GM12878 (cell line): ENCODE results near the gene SLC15A4. TPM values are rescaled to one million over a fixed set of nuclear protein-coding genes. Genes with fewer than 3 reads are reported as not detected.

ENCODE experiments used
- ATAC-seq: fragments of 200-7000 bp; cut with Tn5 transposase; 3 replicates; pipeline ENCODE4 v1.9.1; 2020; ENCODE audit warnings: mild to moderate bottlenecking, moderate library complexity
- BruUV-seq: library from RNA; stranded (reverse); fragments of 400-500 nt; replicated peaks from 2 replicates; lab custom pipeline; 2021; lab: Mats Ljungman, UMichigan
- CTCF ChIA-PET: fragments of 300-600 bp; sonication (Branson Sonifier 250); formaldehyde crosslinking; extraction: SDS; loops from one replicate; lab custom pipeline; 2021; ENCODE audit warnings: inconsistent platforms; lab: Yijun Ruan, JAX
- POLR2A ChIA-PET: fragments of 350-600 bp; formaldehyde crosslinking; extraction: SDS; loops from one replicate; lab custom pipeline; 2021; ENCODE audit warnings: inconsistent platforms; lab: Charles Lee
- RAD21 ChIA-PET: fragments of 300-600 bp; sonication (Branson Sonifier 250); formaldehyde crosslinking; loops from one replicate; lab custom pipeline; 2023; ENCODE audit warnings: antibody characterized with exemption; ENCODE audit not compliant: unreplicated experiment; lab: Charles Lee
- SMC1A ChIA-PET: fragments of 300-600 bp; sonication (Branson Sonifier 250); formaldehyde crosslinking; loops from one replicate; lab custom pipeline; 2023; ENCODE audit not compliant: unreplicated experiment, uncharacterized antibody; lab: Charles Lee
- DNase-seq: peaks from one replicate; pipeline ENCODE4 v3.0.0-alpha.2; 2011; ENCODE audit warnings: low read depth, low spot score
- FAIRE-seq: peaks from 3 replicates; lab custom pipeline; 2011; peaks lifted over from hg19 to GRCh38; lab: Jason Lieb, UNC
- H2AFZ ChIP-seq: 2 replicates; pipeline ENCODE4 v1.6.0; 2011; ENCODE audit warnings: low read depth, low read length, control low read depth; ENCODE audit not compliant: control insufficient read depth
- H3K27ac ChIP-seq: 2 replicates; pipeline ENCODE4 v1.5.1; 2011; ENCODE audit warnings: control low read depth; ENCODE audit not compliant: control insufficient read depth, insufficient read depth
- H3K27me3 ChIP-seq, 2 experiments: replicated peaks in 1 of 2; 2 replicates each; pipeline versions ENCODE4 v1.6.0 to v1.6.1; 2011; ENCODE audit warnings: low read length in 1 of 2; ENCODE audit not compliant: control insufficient read depth in 2 of 2, insufficient read depth in 2 of 2
- H3K36me3 ChIP-seq, 2 experiments: 2 replicates each; pipeline ENCODE4 v1.5.1; 2011; ENCODE audit warnings: low read length in 1 of 2; ENCODE audit not compliant: control insufficient read depth in 2 of 2, insufficient read depth in 2 of 2
- H3K4me1 ChIP-seq: 2 replicates; pipeline ENCODE4 v1.6.1; 2011; ENCODE audit warnings: mild to moderate bottlenecking, low read length, moderate library complexity, mixed read lengths; ENCODE audit not compliant: control insufficient read depth, insufficient read depth
- H3K4me2 ChIP-seq: 2 replicates; pipeline ENCODE4 v1.6.0; 2011; ENCODE audit warnings: control low read depth; ENCODE audit not compliant: control insufficient read depth, insufficient read depth
- H3K4me3 ChIP-seq: fragments of 200-600 bp; sonication (generic); 2 replicates; pipeline ENCODE4 v1.5.1; 2016
- H3K79me2 ChIP-seq: 2 replicates; pipeline ENCODE4 v1.6.0; 2011; ENCODE audit warnings: low read length; ENCODE audit not compliant: control insufficient read depth, insufficient read depth
- H3K9ac ChIP-seq: 2 replicates; pipeline ENCODE4 v1.8.0; 2011; ENCODE audit warnings: low read length, control low read depth, mixed read lengths; ENCODE audit not compliant: control insufficient read depth, insufficient read depth
- H3K9me3 ChIP-seq: replicated peaks from 3 replicates; pipeline ENCODE4 v1.5.1; 2011; ENCODE audit warnings: mild to moderate bottlenecking, low read length; ENCODE audit not compliant: control insufficient read depth, insufficient read depth
- H4K20me1 ChIP-seq: 2 replicates; pipeline ENCODE4 v1.6.0; 2011; ENCODE audit not compliant: control insufficient read depth, insufficient read depth
- BCL3 ChIP-seq: IDR thresholded peaks from 2 replicates; pipeline ENCODE4 v1.6.1; 2011; ENCODE audit warnings: borderline replicate concordance, low read depth, mild to moderate bottlenecking, moderate library complexity, low read length; ENCODE audit not compliant: insufficient read depth, poor library complexity, severe bottlenecking
- BHLHE40 ChIP-seq, 2 experiments: fragments of 450-650 bp in 1 of 2; IDR thresholded peaks; 2 replicates each; pipeline ENCODE4 v1.6.1; 2011 to 2017; ENCODE audit warnings: low read depth in 2 of 2, borderline replicate concordance in 1 of 2, improper control_type of control experiment in 1 of 2, low read length in 1 of 2, mild to moderate bottlenecking in 1 of 2
- CTCF ChIP-seq, 3 experiments: IDR thresholded peaks in 2 of 3; conservative IDR thresholded peaks in 1 of 3; 2 replicates each; pipeline ENCODE4 v1.5.1; 2011; ENCODE audit warnings: low read depth in 3 of 3, low read length in 3 of 3, mild to moderate bottlenecking in 3 of 3, control low read depth in 2 of 3, moderate library complexity in 2 of 3, inconsistent platforms in 1 of 3, mixed read lengths in 1 of 3; ENCODE audit not compliant: control insufficient read depth in 2 of 3, insufficient read depth in 1 of 3; ENCODE audit errors: extremely low read depth in 1 of 3
- E2F4 ChIP-seq: IDR thresholded peaks from 2 replicates; pipeline ENCODE4 v1.6.1; 2012; ENCODE audit warnings: low read depth, low read length, improper control_type of control experiment
- IRF4 ChIP-seq: IDR thresholded peaks from 2 replicates; pipeline ENCODE4 v1.6.1; 2011; ENCODE audit warnings: low read depth, low read length
- KLF5 ChIP-seq: fragments of 450-650 bp; IDR thresholded peaks from 2 replicates; pipeline ENCODE4 v1.6.1; 2014; ENCODE audit warnings: mild to moderate bottlenecking; ENCODE audit not compliant: partially characterized antibody
- MEF2B ChIP-seq: fragments of 450-650 bp; IDR thresholded peaks from 2 replicates; pipeline ENCODE4 v1.6.1; 2018; ENCODE audit warnings: mild to moderate bottlenecking, moderate library complexity; ENCODE audit not compliant: partially characterized antibody, poor library complexity, severe bottlenecking
- MLLT1 ChIP-seq: fragments of 450-650 bp; IDR thresholded peaks from 2 replicates; pipeline ENCODE4 v1.6.1; 2016; ENCODE audit warnings: mild to moderate bottlenecking
- MTA3 ChIP-seq: IDR thresholded peaks from 2 replicates; pipeline ENCODE4 v1.6.1; 2012; ENCODE audit warnings: low read length, inconsistent platforms, borderline replicate concordance
- SPI1 ChIP-seq: IDR thresholded peaks from 2 replicates; pipeline ENCODE4 v1.6.1; 2011; ENCODE audit warnings: low read depth, mild to moderate bottlenecking, low read length, moderate library complexity, borderline replicate concordance; ENCODE audit not compliant: insufficient read depth
- SREBF2 ChIP-seq: IDR thresholded peaks from 2 replicates; pipeline ENCODE4 v1.6.1; 2012; ENCODE audit warnings: mild to moderate bottlenecking, low read length
- SUZ12 ChIP-seq: fragments of 200-600 bp; sonication (generic); IDR thresholded peaks from one replicate; pipeline ENCODE4 v1.6.1; 2018; ENCODE audit warnings: antibody characterized with exemption, mild to moderate bottlenecking; ENCODE audit not compliant: unreplicated experiment
- USF1 ChIP-seq: IDR thresholded peaks from 2 replicates; pipeline ENCODE4 v1.6.1; 2011; ENCODE audit warnings: borderline replicate concordance, low read depth, mild to moderate bottlenecking, moderate library complexity, mixed read lengths, low read length; ENCODE audit not compliant: insufficient read depth; ENCODE audit errors: extremely low read length
- ZNF217 ChIP-seq: fragments of 450-650 bp; IDR thresholded peaks from 2 replicates; pipeline ENCODE4 v1.6.1; 2017; ENCODE audit warnings: antibody characterized with exemption, mild to moderate bottlenecking
- WGBS: methylation state at CpG from one replicate; pipeline ENCODE4 v1.1.6; 2016; ENCODE audit warnings: low lambda C conversion rate; ENCODE audit not compliant: insufficient replicate concordance, insufficient coverage; ENCODE audit errors: missing lambda C conversion rate; 5-methylcytosine and 5-hydroxymethylcytosine counted together
- in situ Hi-C: fragments of 300-500 bp; cut with MboI; formaldehyde crosslinking; loops from 9 replicates; pipeline ENCODE4 v1.14.3; 2018; ENCODE audit warnings: mixed read lengths
- intact Hi-C: fragments of 100-400 bp; cut with micrococcal nuclease; formaldehyde crosslinking; loops from one replicate; pipeline ENCODE4 v1.14.2; 2022; ENCODE audit not compliant: unreplicated experiment
- polyA plus RNA-seq, 11 experiments: library from polyadenylated mRNA; depleted of rRNA in 4 of 11; unstranded in 6 of 11; stranded (reverse) in 5 of 11; fragments of >200 nt; fragmentation: Nextera tagmentation in 4 of 11; fragmentation: Illumina TruSeq in 1 of 11; extraction: Ambion mirVana in 4 of 11; extraction: Trizol in 1 of 11; gene quantifications; 1 replicate in 1 of 11; 2 replicates in 10 of 11; pipeline versions ENCODE4 v1.2.1 to v1.2.3, GENCODE V29; 2011 to 2016; ENCODE audit warnings: inconsistent platforms in 2 of 11, missing spikeins in 2 of 11, low read depth in 1 of 11
- total RNA-seq, 4 experiments: library from RNA; depleted of rRNA in 3 of 4; stranded (reverse); fragments of >200 nt in 3 of 4; fragmentation: Illumina TruSeq in 1 of 4; extraction: Trizol in 1 of 4; gene quantifications; 2 replicates each; pipeline versions ENCODE4 v1.2.1 to v1.2.3, GENCODE V29; 2013 to 2021

Gene SLC15A4
- total and polyA plus RNA-seq, 10 of the 15 experiments (the other 5 are each of a cell fraction or from before 2014, with no cell fraction given), result 12.7 to 257 (median 36.6) TPM

- Histone ChIP-seq H4K20me1 (0 out of 2 replicates have a peak, but pooled peaks cover 3% of the 10 kb centered on the region), H3K79me2 (no peaks in the 10 kb centered on the region), H3K4me2 (no peak overlapping the region), H3K9ac (no peak overlapping the region), H3K27me3 (no peaks in the 10 kb centered on the region), H3K36me3 (peaks cover 0 to 4% of the 10 kb centered on the region in 2 experiments; a peak in 2 of 4 replicates), H3K27ac (no peak overlapping the region), H2AFZ (no peak overlapping the region), H3K9me3 (no peaks in the 10 kb centered on the region; the same call in 2 of the 3 replicates), H3K4me1 (no peaks in the 10 kb centered on the region), H3K4me3 (no peak overlapping the region)
- POLR2A ChIA-PET, result interaction anchor here (2.0 kb wide), 1 partner anchor 10 kb away, joined by 5 read pairs; no protein-coding TSS in a partner anchor
- in situ Hi-C loops (no loop called here), intact Hi-C loops (no loop called here)
- FAIRE-seq, result no peak
- no peak for DNase-seq
- WGBS, result 80% methylated on average over 13 of the region's 13 CpGs
- CTCF ChIA-PET, result no interaction called here
- ATAC-seq, result no peak
- BruUV-seq, result TSS peak; percentile 30
- RAD21 ChIA-PET, result no interaction called here
- SMC1A ChIA-PET, result interaction anchor here (1.6 kb wide), 1 partner anchor 10 kb away, joined by 4 read pairs; no protein-coding TSS in a partner anchor
- no peak for TF ChIP-seq BCL3
- no peak for TF ChIP-seq MLLT1
- no peak for TF ChIP-seq USF1
- no peak for TF ChIP-seq MTA3
- no peak for TF ChIP-seq ZNF217
- TF ChIP-seq CTCF (IDR thresholded peaks at IDR 0.05 in 2 of 3, conservative IDR thresholded peaks at IDR 0.05 in 1 of 3; ENCODE audit: control insufficient read depth in 2 of 3, extremely low read depth in 1 of 3, insufficient read depth in 1 of 3, low read depth in 3 of 3, low read length in 3 of 3), result no peak
- TF ChIP-seq SUZ12, result no peak
- TF ChIP-seq SREBF2, result no peak
- TF ChIP-seq KLF5, result no peak
- no peak for TF ChIP-seq IRF4
- TF ChIP-seq E2F4, result no peak
- no peak for TF ChIP-seq MEF2B
- no peak for TF ChIP-seq SPI1
- no peak for TF ChIP-seq BHLHE40 (IDR thresholded peaks at IDR 0.05; ENCODE audit: borderline replicate concordance in 1 of 2, low read depth in 2 of 2, low read length in 1 of 2)
Observed at GRCh38 chr12:128867466-128867865, 43.7 kb upstream of the SLC15A4 start.
